Heart left ventricle (tissue), 16 donors: ENCODE data around the gene TSPAN12. TPM values are rescaled to one million over a fixed set of nuclear protein-coding genes. Genes with fewer than 3 reads are reported as not detected.
"Not testable (repeated sequence)": the region's sequence is repeated elsewhere in the genome, so short reads cannot be mapped to it uniquely, and the experiment has no call there.

Source experiments
- ATAC-seq, 4 donors: fragments of 200-7000 bp; cut with Tn5 transposase; one replicate each; pipeline ENCODE4 v1.9.1; 2020 to 2022; ENCODE audit warnings: moderate library complexity in 4 of 4, mild to moderate bottlenecking in 3 of 4, moderate number of reproducible peaks in 1 of 4
- DNase-seq, 5 donors: peaks; one replicate each; pipeline ENCODE4 v3.0.0-alpha.2; 2020
- H3K27ac ChIP-seq, 12 donors: fragments of 200-600 bp; sonication (generic) in 4 of 12; one replicate each; pipeline versions ENCODE4 v1.5.0 to v1.8.0; 2016 to 2022; ENCODE audit warnings: mild to moderate bottlenecking in 2 of 12
- H3K27me3 ChIP-seq, 9 donors: fragments of 200-600 bp; sonication (generic) in 2 of 9; one replicate each; pipeline versions ENCODE4 v1.5.1 to v1.8.0; 2016 to 2022; ENCODE audit warnings: mild to moderate bottlenecking in 3 of 9
- H3K36me3 ChIP-seq, 9 donors: fragments of 200-600 bp; sonication (generic) in 2 of 9; one replicate each; pipeline versions ENCODE4 v1.5.0 to v1.8.0; 2018 to 2022; ENCODE audit warnings: mild to moderate bottlenecking in 2 of 9
- H3K4me1 ChIP-seq, 12 donors: fragments of 200-600 bp; sonication (generic) in 4 of 12; one replicate each; pipeline versions ENCODE4 v1.5.0 to v1.8.0; 2016 to 2022; ENCODE audit warnings: mild to moderate bottlenecking in 3 of 12
- H3K4me3 ChIP-seq, 12 donors: fragments of 200-600 bp; sonication (generic) in 4 of 12; one replicate each; pipeline versions ENCODE4 v1.5.0 to v1.8.0; 2017 to 2022; ENCODE audit warnings: mild to moderate bottlenecking in 9 of 12, moderate library complexity in 4 of 12
- H3K9me3 ChIP-seq, 12 donors: fragments of 200-600 bp; sonication (generic) in 4 of 12; one replicate each; pipeline versions ENCODE4 v1.5.0 to v1.8.0; 2016 to 2022; ENCODE audit warnings: mild to moderate bottlenecking in 1 of 12
- CTCF ChIP-seq, 12 donors: fragments of 200-600 bp; sonication (generic) in 4 of 12; IDR thresholded peaks; one replicate each; pipeline versions ENCODE4 v1.5.0 to v1.8.0; 2018 to 2022; ENCODE audit warnings: antibody characterized with exemption in 12 of 12, mild to moderate bottlenecking in 5 of 12
- POLR2A ChIP-seq, 2 donors: fragments of 450-650 bp; IDR thresholded peaks; one replicate each; pipeline ENCODE4 v1.6.1; 2017; ENCODE audit warnings: antibody characterized with exemption in 2 of 2, mild to moderate bottlenecking in 2 of 2, moderate library complexity in 2 of 2
- WGBS, 4 donors: extraction: QIAGEN DNeasy Blood & Tissue Kit in 2 of 4; methylation state at CpG; one replicate each; pipeline versions ENCODE4 v1.1.5 to v1.1.7; 2013 to 2018; 5-methylcytosine and 5-hydroxymethylcytosine counted together
- intact Hi-C, 10 donors: fragments of 100-400 bp; cut with DNase I; formaldehyde crosslinking; loops; one replicate each; pipeline versions ENCODE4 v1.11.1 to v1.14.2; 2022
- polyA plus RNA-seq, 2 donors: library from polyadenylated mRNA; stranded (reverse); fragments of 200-250 nt; gene quantifications; one replicate each; pipeline ENCODE4 v1.2.3, GENCODE V29; 2013
- total RNA-seq, 9 donors: library from RNA; depleted of rRNA in 2 of 9; stranded (reverse); fragments of >200 nt in 2 of 9; fragmentation: NEBNext Ultra II Directional in 3 of 9; extraction: Animal tissue kit (Norgen Biotek cat#: 25700) in 3 of 9; gene quantifications; one replicate each; pipeline versions ENCODE4 v1.1.0 to v1.2.4, GENCODE V29; 2016 to 2023
- donor health status: ischemic (EF 13 %, LVEDD 7.1; RV severe dilation, severe dysfunction).
- donor health status: healthy with polysubstance abuse.
- donor health status: DM: no; HTN: yes; CAD: no.
- donor health status: DM: no; HTN: no; CAD: no.
- donor health status: ischemic (EF 25% LVEDD 6.9; RV normal size, moderate dysfunction).
- donor health status: ischemic (EF 25% LVEDD 5.7; RV mildly dilated, moderate dysfunction).
- donor health status: healthy.
- donor health status: DM: yes; HTN: yes; CAD: no.
- donor health status: ischemic (EF 35%, LVEDD 5.7; RV mildly dilated, moderate dysfunction).
- donor health status: nonischemic (EF 11% LVEDD 7.7; RV severe dilation, severe dysfunction).
- donor health status: DM: yes; HTN: yes; CAD: no.
- donor health status: PGD.
- donor health status: ischemic (EF 29% LVEDD 5.4; RV normal size, mild dysfunction).
- donor health status: nonischemic (EF 23%, LVEDD 6.1; RV moderate dilation, normal function).

The TSPAN12 gene
- total and polyA plus RNA-seq, 11 donors = 24.2 to 85.0 (median 54.7) TPM

- Histone ChIP-seq H3K36me3 (peaks cover 0 to 6% (median 0%) of the 10 kb centered on the region in 9 donors), H3K27ac (no peak overlapping the region), H3K9me3 (no peaks in the 10 kb centered on the region), H3K4me3 (no peak overlapping the region), H3K27me3 (no peaks in the 10 kb centered on the region), H3K4me1 (no peaks in the 10 kb centered on the region)
- no peak for ATAC-seq
- WGBS, 4 donors = 87 to 91% (median 90%) methylated on average over 6 of the region's 6 CpGs
- no peak for TF ChIP-seq CTCF (IDR thresholded peaks at IDR 0.05)
- intact Hi-C loops = loop anchor here in 1 of 10 donors (10.0 kb wide), 1 partner anchor 48 kb away; no protein-coding TSS in a partner anchor
- DNase-seq = no peak
Measured at GRCh38 chr7:120783273-120783672, 74.7 kb downstream of the TSPAN12 start.

- DNase-seq, H3K9me3 ChIP-seq, H3K4me1 ChIP-seq, H3K27me3 ChIP-seq, H3K4me3 ChIP-seq, H3K27ac ChIP-seq, H3K36me3 ChIP-seq, ATAC-seq: not testable (repeated sequence)
- 94 to 96% (median 96%) methylated on average over 10 of the region's 10 CpGs for whole genome bisulfite sequencing, 4 donors
- intact Hi-C loops = loop anchor here in 1 of 10 donors (10.0 kb wide), 1 partner anchor 47 kb away; no protein-coding TSS in a partner anchor
Measured at GRCh38 chr7:120781924-120782323, 76.0 kb downstream of the TSPAN12 start.

GRCh38 chr7:120780938-120781337 is 77.0 kb downstream of the TSPAN12 start:
- intact Hi-C loops = loop anchor here in 1 of 10 donors (10.0 kb wide), 1 partner anchor 46 kb away; no protein-coding TSS in a partner anchor
- H3K36me3 ChIP-seq = no peaks in the 10 kb centered on the region
- no peak for TF ChIP-seq POLR2A (IDR thresholded peaks at IDR 0.05)
- TF ChIP-seq CTCF (IDR thresholded peaks at IDR 0.05) = no peak
- no peak overlapping the region for H3K27ac ChIP-seq
- no peak for DNase-seq
- no peak overlapping the region for H3K4me3 ChIP-seq
- 79 to 80% (median 79%) methylated on average over 6 of the region's 6 CpGs for WGBS, 4 donors
- H3K9me3 ChIP-seq = no peaks in the 10 kb centered on the region
- no peak for ATAC-seq
- H3K27me3 ChIP-seq = no peaks in the 10 kb centered on the region
- no peaks in the 10 kb centered on the region for H3K4me1 ChIP-seq

- ATAC-seq, H3K27me3 ChIP-seq, DNase-seq, H3K9me3 ChIP-seq, H3K4me3 ChIP-seq, H3K27ac ChIP-seq, H3K4me1 ChIP-seq, H3K36me3 ChIP-seq: not testable (repeated sequence)
- intact Hi-C loops = loop anchor here in 1 of 10 donors (10.0 kb wide), 1 partner anchor 46 kb away; no protein-coding TSS in a partner anchor
- WGBS, 4 donors = 83 to 93% (median 89%) methylated on average over 7 of the region's 7 CpGs
Measured at GRCh38 chr7:120780451-120780850, 77.5 kb downstream of the TSPAN12 start.

- H3K4me3 ChIP-seq, H3K27me3 ChIP-seq, intact Hi-C loops, DNase-seq, H3K4me1 ChIP-seq, ATAC-seq, H3K36me3 ChIP-seq, H3K27ac ChIP-seq, H3K9me3 ChIP-seq: not testable (repeated sequence)
- WGBS, 4 donors = 86 to 93% (median 92%) methylated on average over 8 of the region's 8 CpGs
Measured at GRCh38 chr7:120779078-120779477, 78.9 kb downstream of the TSPAN12 start.

GRCh38 chr7:120775755-120776154 is 82.2 kb downstream of the TSPAN12 start:
- Histone ChIP-seq H3K27ac (no peak overlapping the region), H3K9me3 (no peaks in the 10 kb centered on the region), H3K4me1 (no peaks in the 10 kb centered on the region), H3K4me3 (no peak overlapping the region), H3K36me3 (no peaks in the 10 kb centered on the region), H3K27me3 (no peaks in the 10 kb centered on the region)
- intact Hi-C loops = no loop called here
- ATAC-seq = no peak
- TF ChIP-seq POLR2A (IDR thresholded peaks at IDR 0.05) = no peak
- no peak for TF ChIP-seq CTCF (IDR thresholded peaks at IDR 0.05)
- no peak for DNase-seq
